Measurements from ENCODE around the gene TDRD7.

Gene TDRD7

GRCh38 chr9:97425336-97425972 lies 13.6 kb downstream of the TDRD7 start:
- Histone ChIP-seq H2BK5ac (ENCODE audit: low read length) (no peak overlapping the region), H3K4ac (ENCODE audit: low read depth, low read length) (no peak overlapping the region), H2AK5ac (ENCODE audit: low read length) (no peak overlapping the region), H3K9ac (ENCODE audit: low read length) (no peak overlapping the region), H3K23ac (ENCODE audit: low read length) (no peak overlapping the region), H3K18ac (ENCODE audit: low read length) (no peak overlapping the region), H4K5ac (ENCODE audit: low read length) (no peak overlapping the region), H3K79me1 (ENCODE audit: low read length) (no peaks in the 10 kb centered on the region), H3K79me2 (ENCODE audit: control insufficient read depth, insufficient read depth, low read length) (no peaks in the 10 kb centered on the region), H3K27ac (ENCODE audit: low read depth, low read length) (no peak overlapping the region), H2BK120ac (ENCODE audit: low read depth, low read length) (no peak overlapping the region), H3K56ac (ENCODE audit: low read length) (no peak overlapping the region), H3K4me1 (ENCODE audit: control insufficient read depth, low read depth, low read length) (no peaks in the 10 kb centered on the region), H3K4me3 (ENCODE audit: low read length) (no peak overlapping the region), H3K4me2 (ENCODE audit: low read length) (no peak overlapping the region), H4K8ac (ENCODE audit: low read depth, low read length) (no peak overlapping the region), H3K27me3 (ENCODE audit: insufficient read depth, low read length, poor library complexity) (no peaks in the 10 kb centered on the region), H2BK15ac (replicated peaks; ENCODE audit: low read depth) (no peak overlapping the region), H3K36me3 (ENCODE audit: control insufficient read depth, insufficient read depth, low read length) (no peaks in the 10 kb centered on the region)
- no peak for DNase-seq
- WGBS (ENCODE audit: extremely low coverage, insufficient coverage, low lambda C conversion rate) = no CpG with 5 or more reads among the region's 4 CpGs

- Histone ChIP-seq H3K9ac (ENCODE audit: low read length) (no peak overlapping the region), H2BK5ac (ENCODE audit: low read length) (no peak overlapping the region), H3K27ac (ENCODE audit: low read depth, low read length) (no peak overlapping the region), H2BK15ac (replicated peaks; ENCODE audit: low read depth) (no peak overlapping the region), H3K18ac (ENCODE audit: low read length) (no peak overlapping the region), H3K4me2 (ENCODE audit: low read length) (no peak overlapping the region), H2AK5ac (ENCODE audit: low read length) (no peak overlapping the region), H3K56ac (ENCODE audit: low read length) (no peak overlapping the region), H3K79me1 (ENCODE audit: low read length) (no peaks in the 10 kb centered on the region), H3K79me2 (ENCODE audit: control insufficient read depth, insufficient read depth, low read length) (no peaks in the 10 kb centered on the region), H3K4me1 (ENCODE audit: control insufficient read depth, low read depth, low read length) (no peaks in the 10 kb centered on the region), H4K8ac (ENCODE audit: low read depth, low read length) (no peak overlapping the region), H3K4me3 (ENCODE audit: low read length) (no peak overlapping the region), H3K23ac (ENCODE audit: low read length) (no peak overlapping the region), H3K36me3 (ENCODE audit: control insufficient read depth, insufficient read depth, low read length) (no peaks in the 10 kb centered on the region), H3K27me3 (ENCODE audit: insufficient read depth, low read length, poor library complexity) (no peaks in the 10 kb centered on the region), H3K4ac (ENCODE audit: low read depth, low read length) (no peak overlapping the region), H2BK120ac (ENCODE audit: low read depth, low read length) (no peak overlapping the region), H4K5ac (ENCODE audit: low read length) (no peak overlapping the region)
- WGBS (ENCODE audit: extremely low coverage, insufficient coverage, low lambda C conversion rate) = no CpG with 5 or more reads among the region's 3 CpGs
- DNase-seq = no peak
These were observed 14.1 kb downstream of the TDRD7 start for GRCh38 chr9:97425973-97426336.

- H3K79me1 ChIP-seq (ENCODE audit: low read length) = no peaks in the 10 kb centered on the region
- no peak overlapping the region for H2BK15ac ChIP-seq (replicated peaks; ENCODE audit: low read depth)
- WGBS (ENCODE audit: extremely low coverage, insufficient coverage, low lambda C conversion rate) = no CpG with 5 or more reads among the region's 4 CpGs
These were observed 16.0 kb downstream of the TDRD7 start for GRCh38 chr9:97427885-97428284.

GRCh38 chr9:97430316-97431043 lies 18.6 kb downstream of the TDRD7 start:
- Histone ChIP-seq H3K79me1 (ENCODE audit: low read length) (no peaks in the 10 kb centered on the region), H3K79me2 (ENCODE audit: control insufficient read depth, insufficient read depth, low read length) (no peaks in the 10 kb centered on the region), H3K27ac (ENCODE audit: low read depth, low read length) (no peak overlapping the region), H2AK5ac (ENCODE audit: low read length) (no peak overlapping the region), H3K4me2 (ENCODE audit: low read length) (no peak overlapping the region), H3K4ac (ENCODE audit: low read depth, low read length) (no peak overlapping the region), H3K4me1 (ENCODE audit: control insufficient read depth, low read depth, low read length) (no peaks in the 10 kb centered on the region), H4K8ac (ENCODE audit: low read depth, low read length) (no peak overlapping the region), H3K4me3 (ENCODE audit: low read length) (no peak overlapping the region), H3K18ac (ENCODE audit: low read length) (no peak overlapping the region), H3K9ac (ENCODE audit: low read length) (no peak overlapping the region), H2BK5ac (ENCODE audit: low read length) (no peak overlapping the region), H3K27me3 (ENCODE audit: insufficient read depth, low read length, poor library complexity) (no peaks in the 10 kb centered on the region), H3K36me3 (ENCODE audit: control insufficient read depth, insufficient read depth, low read length) (no peaks in the 10 kb centered on the region), H3K56ac (ENCODE audit: low read length) (no peak overlapping the region), H2BK15ac (replicated peaks; ENCODE audit: low read depth) (no peak overlapping the region), H2BK120ac (ENCODE audit: low read depth, low read length) (no peak overlapping the region), H4K5ac (ENCODE audit: low read length) (no peak overlapping the region), H3K23ac (ENCODE audit: low read length) (no peak overlapping the region)
- WGBS (ENCODE audit: extremely low coverage, insufficient coverage, low lambda C conversion rate) = no CpG with 5 or more reads among the region's 7 CpGs
- no peak for DNase-seq

More at GRCh38 chr9:97427885-97428284, 16.0 kb downstream of the TDRD7 start:
- Histone ChIP-seq H3K9ac (ENCODE audit: low read length) (no peak overlapping the region), H4K5ac (ENCODE audit: low read length) (no peak overlapping the region), H3K27ac (ENCODE audit: low read depth, low read length) (no peak overlapping the region), H3K27me3 (ENCODE audit: insufficient read depth, low read length, poor library complexity) (no peaks in the 10 kb centered on the region), H3K4me3 (ENCODE audit: low read length) (no peak overlapping the region), H3K4me1 (ENCODE audit: control insufficient read depth, low read depth, low read length) (no peaks in the 10 kb centered on the region), H2BK120ac (ENCODE audit: low read depth, low read length) (no peak overlapping the region), H2AK5ac (ENCODE audit: low read length) (no peak overlapping the region), H3K79me2 (ENCODE audit: control insufficient read depth, insufficient read depth, low read length) (no peaks in the 10 kb centered on the region), H4K8ac (ENCODE audit: low read depth, low read length) (no peak overlapping the region), H2BK5ac (ENCODE audit: low read length) (no peak overlapping the region), H3K56ac (ENCODE audit: low read length) (no peak overlapping the region), H3K4me2 (ENCODE audit: low read length) (no peak overlapping the region), H3K36me3 (ENCODE audit: control insufficient read depth, insufficient read depth, low read length) (no peaks in the 10 kb centered on the region), H3K18ac (ENCODE audit: low read length) (no peak overlapping the region), H3K4ac (ENCODE audit: low read depth, low read length) (no peak overlapping the region), H3K23ac (ENCODE audit: low read length) (no peak overlapping the region)
- DNase-seq = no peak

GRCh38 chr9:97431044-97431441 lies 19.1 kb downstream of the TDRD7 start:
- Histone ChIP-seq H4K5ac (ENCODE audit: low read length) (no peak overlapping the region), H2BK15ac (replicated peaks; ENCODE audit: low read depth) (no peak overlapping the region), H2AK5ac (ENCODE audit: low read length) (no peak overlapping the region), H3K27ac (ENCODE audit: low read depth, low read length) (no peak overlapping the region), H3K79me1 (ENCODE audit: low read length) (no peaks in the 10 kb centered on the region), H2BK120ac (ENCODE audit: low read depth, low read length) (no peak overlapping the region), H3K56ac (ENCODE audit: low read length) (no peak overlapping the region), H3K23ac (ENCODE audit: low read length) (no peak overlapping the region), H3K9ac (ENCODE audit: low read length) (no peak overlapping the region), H3K4me3 (ENCODE audit: low read length) (no peak overlapping the region), H3K18ac (ENCODE audit: low read length) (no peak overlapping the region), H3K79me2 (ENCODE audit: control insufficient read depth, insufficient read depth, low read length) (no peaks in the 10 kb centered on the region), H3K4me1 (ENCODE audit: control insufficient read depth, low read depth, low read length) (no peaks in the 10 kb centered on the region), H3K36me3 (ENCODE audit: control insufficient read depth, insufficient read depth, low read length) (no peaks in the 10 kb centered on the region), H3K27me3 (ENCODE audit: insufficient read depth, low read length, poor library complexity) (no peaks in the 10 kb centered on the region), H4K8ac (ENCODE audit: low read depth, low read length) (no peak overlapping the region), H3K4me2 (ENCODE audit: low read length) (no peak overlapping the region), H2BK5ac (ENCODE audit: low read length) (no peak overlapping the region), H3K4ac (ENCODE audit: low read depth, low read length) (no peak overlapping the region)
- WGBS (ENCODE audit: extremely low coverage, insufficient coverage, low lambda C conversion rate) = 100% methylated on average over 1 of the region's 3 CpGs
- DNase-seq = no peak
